ENCODE data around the gene MNX1.

DNA sequence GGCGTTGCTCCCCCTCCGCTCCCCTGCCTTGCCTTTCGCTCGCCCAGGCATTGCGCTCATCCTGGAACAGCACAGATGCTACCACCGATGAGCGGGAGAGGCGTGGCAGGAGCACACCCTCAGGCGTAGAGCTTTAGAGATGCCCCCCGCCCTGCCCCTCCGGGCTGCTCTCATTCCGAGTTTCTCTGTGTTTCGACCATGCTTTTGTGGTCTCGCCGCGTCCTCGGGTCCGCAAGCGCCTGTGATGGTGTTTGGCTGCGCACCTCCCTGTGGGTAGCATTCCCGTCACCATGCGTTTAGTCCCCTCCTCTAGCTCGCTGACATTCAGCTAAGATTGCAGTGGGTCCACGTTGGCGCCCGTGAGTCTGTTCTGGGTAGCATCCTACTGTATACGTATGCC lies 42.3 kb downstream of the MNX1 start:
- TF ChIP-seq, protein P1, sequence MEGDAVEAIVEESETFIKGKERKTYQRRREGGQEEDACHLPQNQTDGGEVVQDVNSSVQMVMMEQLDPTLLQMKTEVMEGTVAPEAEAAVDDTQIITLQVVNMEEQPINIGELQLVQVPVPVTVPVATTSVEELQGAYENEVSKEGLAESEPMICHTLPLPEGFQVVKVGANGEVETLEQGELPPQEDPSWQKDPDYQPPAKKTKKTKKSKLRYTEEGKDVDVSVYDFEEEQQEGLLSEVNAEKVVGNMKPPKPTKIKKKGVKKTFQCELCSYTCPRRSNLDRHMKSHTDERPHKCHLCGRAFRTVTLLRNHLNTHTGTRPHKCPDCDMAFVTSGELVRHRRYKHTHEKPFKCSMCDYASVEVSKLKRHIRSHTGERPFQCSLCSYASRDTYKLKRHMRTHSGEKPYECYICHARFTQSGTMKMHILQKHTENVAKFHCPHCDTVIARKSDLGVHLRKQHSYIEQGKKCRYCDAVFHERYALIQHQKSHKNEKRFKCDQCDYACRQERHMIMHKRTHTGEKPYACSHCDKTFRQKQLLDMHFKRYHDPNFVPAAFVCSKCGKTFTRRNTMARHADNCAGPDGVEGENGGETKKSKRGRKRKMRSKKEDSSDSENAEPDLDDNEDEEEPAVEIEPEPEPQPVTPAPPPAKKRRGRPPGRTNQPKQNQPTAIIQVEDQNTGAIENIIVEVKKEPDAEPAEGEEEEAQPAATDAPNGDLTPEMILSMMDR (IDR thresholded peaks at IDR 0.05) = no peak
- TF ChIP-seq POLR2A (IDR thresholded peaks at IDR 0.05) = no peak
- no peak for TF ChIP-seq EP300 (IDR thresholded peaks at IDR 0.05)
